Liver (tissue), 9 donors: Measurements from ENCODE around the gene MARS1. TPM values are rescaled to one million over a fixed set of nuclear protein-coding genes. Genes with fewer than 3 reads are reported as not detected.

Experiments
- DNase-seq: peaks from one replicate; pipeline ENCODE4 v3.0.0-alpha.2; 2017; ENCODE audit warnings: low spot score
- H3K27ac ChIP-seq, 2 donors: one replicate each; pipeline ENCODE4 v1.7.0; 2013; ENCODE audit warnings: inconsistent platforms in 2 of 2, low read length in 2 of 2, control low read depth in 1 of 2, low read depth in 1 of 2, mild to moderate bottlenecking in 1 of 2
- H3K27me3 ChIP-seq, 4 donors: one replicate each; pipeline versions ENCODE4 v1.6.1 to v1.7.0; 2013; ENCODE audit warnings: low read length in 3 of 4, inconsistent platforms in 1 of 4, mild to moderate bottlenecking in 1 of 4, moderate library complexity in 1 of 4; ENCODE audit not compliant: control insufficient read depth in 4 of 4, insufficient read depth in 4 of 4
- H3K36me3 ChIP-seq, 4 donors: one replicate each; pipeline versions ENCODE4 v1.6.1 to v1.7.0; 2013; ENCODE audit warnings: low read length in 3 of 4, mild to moderate bottlenecking in 3 of 4, low read depth in 1 of 4, moderate library complexity in 1 of 4; ENCODE audit not compliant: control insufficient read depth in 4 of 4, insufficient read depth in 3 of 4
- H3K4me1 ChIP-seq, 4 donors: one replicate each; pipeline versions ENCODE4 v1.6.1 to v1.7.0; 2013; ENCODE audit warnings: low read length in 3 of 4, mild to moderate bottlenecking in 3 of 4, moderate library complexity in 1 of 4; ENCODE audit not compliant: control insufficient read depth in 4 of 4, insufficient read depth in 4 of 4
- H3K4me3 ChIP-seq, 3 donors: one replicate each; pipeline versions ENCODE4 v1.6.1 to v1.7.0; 2013; ENCODE audit warnings: low read length in 3 of 3, control low read depth in 1 of 3, low read depth in 1 of 3, mild to moderate bottlenecking in 1 of 3
- H3K9ac ChIP-seq, 2 donors: one replicate each; pipeline ENCODE4 v1.7.0; 2013; ENCODE audit warnings: low read length in 2 of 2, mild to moderate bottlenecking in 2 of 2, moderate library complexity in 2 of 2, control low read depth in 1 of 2, low read depth in 1 of 2
- H3K9me3 ChIP-seq, 4 donors: one replicate each; pipeline versions ENCODE4 v1.6.1 to v1.7.0; 2013; ENCODE audit warnings: low read length in 3 of 4; ENCODE audit not compliant: control insufficient read depth in 4 of 4
- ATF3 ChIP-seq: IDR thresholded peaks from 2 replicates; pipeline ENCODE4 v1.6.1; 2016; ENCODE audit warnings: antibody characterized with exemption
- EGR1 ChIP-seq, 2 donors: IDR thresholded peaks; 2 replicates each; pipeline ENCODE4 v1.6.1; 2016 to 2018; ENCODE audit warnings: antibody characterized with exemption in 2 of 2, low read depth in 2 of 2
- FOXA1 ChIP-seq: IDR thresholded peaks from 2 replicates; pipeline ENCODE4 v1.6.1; 2016; ENCODE audit warnings: antibody characterized with exemption
- FOXA2 ChIP-seq: IDR thresholded peaks from 2 replicates; pipeline ENCODE4 v1.6.1; 2016; ENCODE audit warnings: antibody characterized with exemption
- GABPA ChIP-seq, 2 donors: IDR thresholded peaks in 1 of 2; conservative IDR thresholded peaks in 1 of 2; 2 replicates each; pipeline ENCODE4 v1.6.1; 2016; ENCODE audit warnings: antibody characterized with exemption in 2 of 2, mild to moderate bottlenecking in 1 of 2, moderate library complexity in 1 of 2
- HNF4A ChIP-seq, 2 donors: conservative IDR thresholded peaks; 2 replicates each; pipeline ENCODE4 v1.6.1; 2016; ENCODE audit warnings: antibody characterized with exemption in 2 of 2, mild to moderate bottlenecking in 2 of 2
- HNF4G ChIP-seq: IDR thresholded peaks from 2 replicates; pipeline ENCODE4 v1.6.1; 2016; ENCODE audit warnings: antibody characterized with exemption
- JUND ChIP-seq, 2 donors: IDR thresholded peaks; 2 replicates each; pipeline ENCODE4 v1.6.1; 2016; ENCODE audit warnings: antibody characterized with exemption in 2 of 2
- MAX ChIP-seq: IDR thresholded peaks from 2 replicates; pipeline ENCODE4 v1.6.1; 2016; ENCODE audit warnings: antibody characterized with exemption
- NR2F2 ChIP-seq: IDR thresholded peaks from 2 replicates; pipeline ENCODE4 v1.6.1; 2016; ENCODE audit warnings: antibody characterized with exemption
- RAD21 ChIP-seq, 2 donors: IDR thresholded peaks; 2 replicates each; pipeline ENCODE4 v1.6.1; 2016; ENCODE audit warnings: antibody characterized with exemption in 2 of 2, mild to moderate bottlenecking in 2 of 2
- RXRA ChIP-seq, 2 donors: IDR thresholded peaks; 2 replicates each; pipeline ENCODE4 v1.6.1; 2017 to 2018; ENCODE audit warnings: antibody characterized with exemption in 2 of 2, mild to moderate bottlenecking in 1 of 2
- SP1 ChIP-seq: IDR thresholded peaks from 2 replicates; pipeline ENCODE4 v1.6.1; 2018; ENCODE audit warnings: antibody characterized with exemption, mild to moderate bottlenecking
- TAF1 ChIP-seq: conservative IDR thresholded peaks from 2 replicates; pipeline ENCODE4 v1.6.1; 2016; ENCODE audit warnings: antibody characterized with exemption, mild to moderate bottlenecking
- YY1 ChIP-seq: IDR thresholded peaks from 2 replicates; pipeline ENCODE4 v1.6.1; 2016; ENCODE audit warnings: antibody characterized with exemption, mild to moderate bottlenecking
- WGBS: extraction: QIAGEN DNeasy Blood & Tissue Kit; methylation state at CpG from one replicate; pipeline ENCODE4 v1.1.7; 2013; 5-methylcytosine and 5-hydroxymethylcytosine counted together
- polyA plus RNA-seq, 2 donors: library from polyadenylated mRNA; stranded (reverse) in 1 of 2; unstranded in 1 of 2; fragments of 200-250 nt in 1 of 2; fragments of >200 nt in 1 of 2; fragmentation: Nextera tagmentation in 1 of 2; extraction: Ambion mirVana in 1 of 2; gene quantifications; one replicate each; pipeline versions ENCODE4 v1.2.1 to v1.2.3, GENCODE V29; 2013 to 2015
- total RNA-seq, 2 donors: library from RNA; depleted of rRNA; stranded (reverse); fragments of >200 nt; gene quantifications; one replicate each; pipeline ENCODE4 v1.2.3, GENCODE V29; 2014
- TF ChIP-seq, protein P1 (sequence below): fragments of 150-350 bp; IDR thresholded peaks from 2 replicates; pipeline ENCODE4 v1.5.1; 2017; ENCODE audit warnings: improper control_type of control experiment, low read depth, low read length; ENCODE audit not compliant: missing input control
- TF ChIP-seq, protein P2 (sequence below): IDR thresholded peaks from 2 replicates; pipeline ENCODE4 v1.6.1; 2016; ENCODE audit warnings: antibody characterized with exemption
- TF ChIP-seq, protein P3 (sequence below): IDR thresholded peaks from 2 replicates; pipeline ENCODE4 v1.6.1; 2016; ENCODE audit warnings: antibody characterized with exemption, mild to moderate bottlenecking
- donor health status: healthy.
- donor health status: healthy.
- donor health status: healthy.
- donor health status: healthy.
- donor health status: healthy.

Gene MARS1
- total and polyA plus RNA-seq, 4 donors = 43.9 to 83.3 (median 56.0) TPM

GRCh38 chr12:57471661-57472060, 16.2 kb upstream of the MARS1 start:
- WGBS = 97% methylated on average over 3 of the region's 3 CpGs
- Histone ChIP-seq H3K27me3 (peaks cover 0 to 6% (median 3%) of the 10 kb centered on the region in 4 donors), H3K36me3 (peaks cover 0 to 2% (median 0%) of the 10 kb centered on the region in 4 donors), H3K27ac (no peak overlapping the region), H3K4me1 (peaks cover 4 to 20% (median 14%) of the 10 kb centered on the region in 4 donors), H3K9ac (no peak overlapping the region), H3K4me3 (no peak overlapping the region), H3K9me3 (no peaks in the 10 kb centered on the region)
- no peak for DNase-seq
- TF ChIP-seq FOXA2 = no peak
- no peak for TF ChIP-seq RAD21 (IDR thresholded peaks at IDR 0.05)
- TF ChIP-seq RXRA (IDR thresholded peaks at IDR 0.05) = no peak
- no peak for TF ChIP-seq SP1
- TF ChIP-seq, protein P1, sequence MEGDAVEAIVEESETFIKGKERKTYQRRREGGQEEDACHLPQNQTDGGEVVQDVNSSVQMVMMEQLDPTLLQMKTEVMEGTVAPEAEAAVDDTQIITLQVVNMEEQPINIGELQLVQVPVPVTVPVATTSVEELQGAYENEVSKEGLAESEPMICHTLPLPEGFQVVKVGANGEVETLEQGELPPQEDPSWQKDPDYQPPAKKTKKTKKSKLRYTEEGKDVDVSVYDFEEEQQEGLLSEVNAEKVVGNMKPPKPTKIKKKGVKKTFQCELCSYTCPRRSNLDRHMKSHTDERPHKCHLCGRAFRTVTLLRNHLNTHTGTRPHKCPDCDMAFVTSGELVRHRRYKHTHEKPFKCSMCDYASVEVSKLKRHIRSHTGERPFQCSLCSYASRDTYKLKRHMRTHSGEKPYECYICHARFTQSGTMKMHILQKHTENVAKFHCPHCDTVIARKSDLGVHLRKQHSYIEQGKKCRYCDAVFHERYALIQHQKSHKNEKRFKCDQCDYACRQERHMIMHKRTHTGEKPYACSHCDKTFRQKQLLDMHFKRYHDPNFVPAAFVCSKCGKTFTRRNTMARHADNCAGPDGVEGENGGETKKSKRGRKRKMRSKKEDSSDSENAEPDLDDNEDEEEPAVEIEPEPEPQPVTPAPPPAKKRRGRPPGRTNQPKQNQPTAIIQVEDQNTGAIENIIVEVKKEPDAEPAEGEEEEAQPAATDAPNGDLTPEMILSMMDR = no peak
- no peak for TF ChIP-seq MAX
- TF ChIP-seq HNF4A (conservative IDR thresholded peaks at IDR 0.05) = no peak
- TF ChIP-seq, protein P2, sequence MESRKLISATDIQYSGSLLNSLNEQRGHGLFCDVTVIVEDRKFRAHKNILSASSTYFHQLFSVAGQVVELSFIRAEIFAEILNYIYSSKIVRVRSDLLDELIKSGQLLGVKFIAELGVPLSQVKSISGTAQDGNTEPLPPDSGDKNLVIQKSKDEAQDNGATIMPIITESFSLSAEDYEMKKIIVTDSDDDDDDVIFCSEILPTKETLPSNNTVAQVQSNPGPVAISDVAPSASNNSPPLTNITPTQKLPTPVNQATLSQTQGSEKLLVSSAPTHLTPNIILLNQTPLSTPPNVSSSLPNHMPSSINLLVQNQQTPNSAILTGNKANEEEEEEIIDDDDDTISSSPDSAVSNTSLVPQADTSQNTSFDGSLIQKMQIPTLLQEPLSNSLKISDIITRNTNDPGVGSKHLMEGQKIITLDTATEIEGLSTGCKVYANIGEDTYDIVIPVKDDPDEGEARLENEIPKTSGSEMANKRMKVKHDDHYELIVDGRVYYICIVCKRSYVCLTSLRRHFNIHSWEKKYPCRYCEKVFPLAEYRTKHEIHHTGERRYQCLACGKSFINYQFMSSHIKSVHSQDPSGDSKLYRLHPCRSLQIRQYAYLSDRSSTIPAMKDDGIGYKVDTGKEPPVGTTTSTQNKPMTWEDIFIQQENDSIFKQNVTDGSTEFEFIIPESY = no peak
- TF ChIP-seq TAF1 = no peak
- TF ChIP-seq EGR1 (IDR thresholded peaks at IDR 0.05; ENCODE audit: low read depth in 2 of 2) = no peak
- no peak for TF ChIP-seq FOXA1
- TF ChIP-seq JUND (IDR thresholded peaks at IDR 0.05) = no peak

DNA sequence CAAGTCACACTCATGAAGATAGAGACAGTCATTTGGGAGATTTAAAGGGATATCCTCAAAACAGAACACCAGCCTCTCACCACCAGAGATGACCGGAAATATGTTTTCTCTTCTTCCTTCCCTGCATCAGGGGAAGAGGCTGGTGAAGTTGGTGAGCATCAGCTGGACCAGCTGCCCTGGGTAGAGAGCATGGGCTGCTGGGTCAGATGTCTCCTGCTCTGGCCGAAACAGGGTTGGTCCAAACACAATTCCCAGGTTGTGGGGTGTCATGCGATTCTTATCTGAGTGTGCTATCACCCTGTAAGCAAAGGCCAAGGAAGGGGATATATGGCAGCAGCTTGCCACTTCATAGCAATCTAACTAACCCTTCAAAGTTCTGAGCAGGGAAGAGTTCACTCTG, 15.5 kb upstream of the MARS1 start:
- H3K27ac ChIP-seq = no peak overlapping the region
- TF ChIP-seq, protein P3, sequence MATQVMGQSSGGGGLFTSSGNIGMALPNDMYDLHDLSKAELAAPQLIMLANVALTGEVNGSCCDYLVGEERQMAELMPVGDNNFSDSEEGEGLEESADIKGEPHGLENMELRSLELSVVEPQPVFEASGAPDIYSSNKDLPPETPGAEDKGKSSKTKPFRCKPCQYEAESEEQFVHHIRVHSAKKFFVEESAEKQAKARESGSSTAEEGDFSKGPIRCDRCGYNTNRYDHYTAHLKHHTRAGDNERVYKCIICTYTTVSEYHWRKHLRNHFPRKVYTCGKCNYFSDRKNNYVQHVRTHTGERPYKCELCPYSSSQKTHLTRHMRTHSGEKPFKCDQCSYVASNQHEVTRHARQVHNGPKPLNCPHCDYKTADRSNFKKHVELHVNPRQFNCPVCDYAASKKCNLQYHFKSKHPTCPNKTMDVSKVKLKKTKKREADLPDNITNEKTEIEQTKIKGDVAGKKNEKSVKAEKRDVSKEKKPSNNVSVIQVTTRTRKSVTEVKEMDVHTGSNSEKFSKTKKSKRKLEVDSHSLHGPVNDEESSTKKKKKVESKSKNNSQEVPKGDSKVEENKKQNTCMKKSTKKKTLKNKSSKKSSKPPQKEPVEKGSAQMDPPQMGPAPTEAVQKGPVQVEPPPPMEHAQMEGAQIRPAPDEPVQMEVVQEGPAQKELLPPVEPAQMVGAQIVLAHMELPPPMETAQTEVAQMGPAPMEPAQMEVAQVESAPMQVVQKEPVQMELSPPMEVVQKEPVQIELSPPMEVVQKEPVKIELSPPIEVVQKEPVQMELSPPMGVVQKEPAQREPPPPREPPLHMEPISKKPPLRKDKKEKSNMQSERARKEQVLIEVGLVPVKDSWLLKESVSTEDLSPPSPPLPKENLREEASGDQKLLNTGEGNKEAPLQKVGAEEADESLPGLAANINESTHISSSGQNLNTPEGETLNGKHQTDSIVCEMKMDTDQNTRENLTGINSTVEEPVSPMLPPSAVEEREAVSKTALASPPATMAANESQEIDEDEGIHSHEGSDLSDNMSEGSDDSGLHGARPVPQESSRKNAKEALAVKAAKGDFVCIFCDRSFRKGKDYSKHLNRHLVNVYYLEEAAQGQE = no peak
- TF ChIP-seq FOXA2 = no peak
- no peak for TF ChIP-seq RAD21 (IDR thresholded peaks at IDR 0.05)
- TF ChIP-seq, protein P2 = no peak
- TF ChIP-seq SP1 = no peak
- TF ChIP-seq, protein P1 = no peak
- no peak for TF ChIP-seq EGR1 (IDR thresholded peaks at IDR 0.05; ENCODE audit: low read depth in 2 of 2)
- no peak for TF ChIP-seq RXRA (IDR thresholded peaks at IDR 0.05)
- no peak for TF ChIP-seq JUND (IDR thresholded peaks at IDR 0.05)
- no peak for TF ChIP-seq YY1
- TF ChIP-seq TAF1 = no peak
- no peak for TF ChIP-seq MAX
- no peak for TF ChIP-seq HNF4A (conservative IDR thresholded peaks at IDR 0.05)
- TF ChIP-seq NR2F2 = no peak
- no peak for TF ChIP-seq FOXA1
- TF ChIP-seq ATF3 = no peak
- no peak for TF ChIP-seq HNF4G
- TF ChIP-seq GABPA (IDR thresholded peaks at IDR 0.05 in 1 of 2, conservative IDR thresholded peaks at IDR 0.05 in 1 of 2) = no peak
- no peak overlapping the region for H3K4me3 ChIP-seq
- no peak for DNase-seq
- H3K27me3 ChIP-seq = peaks cover 0 to 6% (median 3%) of the 10 kb centered on the region in 4 donors
- WGBS = 90% methylated on average over 3 of the region's 3 CpGs
- H3K9me3 ChIP-seq = no peaks in the 10 kb centered on the region
- H3K4me1 ChIP-seq = peaks cover 4 to 20% (median 14%) of the 10 kb centered on the region in 4 donors
- H3K9ac ChIP-seq = no peak overlapping the region
- H3K36me3 ChIP-seq = peaks cover 0 to 2% (median 0%) of the 10 kb centered on the region in 4 donors
